Activated T-helper 9 cell treated with anti-CD3 and anti-CD28 coated beads, Interleukin-2, amount 50 U/mL, for 16 hours (primary cell): Measurements from ENCODE around the gene COX8A.

Experiments
- DNase-seq: peaks from one replicate; pipeline ENCODE4 v3.0.0-alpha.2; 2020; ENCODE audit warnings: low read depth

Gene COX8A

GRCh38 chr11:64021757-64022093, 47.3 kb downstream of the COX8A start:
- DNase-seq = no peak

GRCh38 chr11:64022125-64022784, 47.8 kb downstream of the COX8A start:
- no peak for DNase-seq

DNA sequence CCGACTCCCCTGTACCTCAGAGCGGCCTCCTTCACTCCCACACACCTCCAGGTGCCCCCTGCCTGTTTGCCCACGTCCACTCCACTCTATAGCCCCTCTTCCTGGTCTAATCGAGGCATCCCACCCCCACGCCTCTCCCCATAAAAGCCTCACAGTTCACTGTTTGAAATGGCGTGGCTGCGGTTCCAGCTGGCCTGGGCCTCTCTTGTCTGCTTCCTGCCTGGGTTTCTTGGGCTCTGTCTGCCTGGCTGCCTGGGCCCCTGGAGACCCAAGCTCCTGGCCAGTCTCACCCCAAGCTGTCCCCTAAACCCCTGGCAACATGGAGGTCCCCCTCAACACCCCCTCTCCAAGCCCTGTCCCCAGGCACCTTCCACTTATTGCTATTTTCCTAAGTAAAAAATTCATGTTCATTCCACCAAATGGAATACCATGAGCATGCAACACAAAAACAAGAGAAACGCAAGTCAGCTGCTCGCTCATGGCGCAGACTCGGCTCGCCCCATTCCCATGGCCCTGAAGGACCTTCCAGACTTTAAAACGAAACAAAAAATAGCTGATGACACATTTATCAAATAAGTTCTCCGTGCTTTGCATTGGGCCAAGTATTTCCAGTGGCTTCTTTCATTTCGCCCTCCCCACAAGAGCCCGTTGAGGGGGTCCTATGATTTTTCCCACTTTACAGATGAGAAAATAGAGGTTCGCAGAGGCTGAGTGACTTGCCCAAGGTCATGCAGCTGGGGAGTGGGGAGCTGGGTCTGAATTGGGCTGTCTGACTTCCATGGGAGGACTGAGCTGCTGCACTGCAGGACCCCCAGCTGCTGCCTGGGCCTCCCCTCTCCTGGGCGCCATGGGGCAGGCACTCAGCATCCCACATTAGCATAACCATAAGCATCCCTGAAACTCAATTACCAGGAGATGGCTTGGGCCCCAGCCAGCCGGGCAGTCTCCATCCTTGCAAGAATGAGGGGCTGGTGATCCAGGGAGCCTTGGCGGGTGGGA, 49.6 kb downstream of the COX8A start:
- no peak for DNase-seq

GRCh38 chr11:64025205-64025604, 50.8 kb downstream of the COX8A start:
- no peak for DNase-seq
